Neural progenitor cell (in vitro differentiated cells): ENCODE results near the gene AP2B1.

Source experiments
- CTCF ChIP-seq: fragments of 200-600 bp; sonication (generic); IDR thresholded peaks from 2 replicates; pipeline ENCODE4 v1.5.1; 2017; ENCODE audit warnings: antibody characterized with exemption, mild to moderate bottlenecking
- EZH2 ChIP-seq: fragments of 200-600 bp; sonication (generic); IDR thresholded peaks from 2 replicates; pipeline ENCODE4 v1.6.1; 2017; ENCODE audit warnings: antibody characterized with exemption, mild to moderate bottlenecking, moderate library complexity

GRCh38 chr17:35645923-35646322 lies 58.8 kb downstream of the AP2B1 start:
- no peak for TF ChIP-seq EZH2
- TF ChIP-seq CTCF, result no peak
